Myometrial cell (primary cell): ENCODE data around the gene EIF4EBP3. TPM values are rescaled to one million over a fixed set of nuclear protein-coding genes. Genes with fewer than 3 reads are reported as not detected.

Experiments
- total RNA-seq: library from RNA; depleted of rRNA; stranded (reverse); fragments of >200 nt; gene quantifications from 2 replicates; pipeline ENCODE4 v1.2.3, GENCODE V29; 2015

EIF4EBP3 gene
- total RNA-seq = 0.53 and 3.5 TPM in 2 replicates

DNA sequence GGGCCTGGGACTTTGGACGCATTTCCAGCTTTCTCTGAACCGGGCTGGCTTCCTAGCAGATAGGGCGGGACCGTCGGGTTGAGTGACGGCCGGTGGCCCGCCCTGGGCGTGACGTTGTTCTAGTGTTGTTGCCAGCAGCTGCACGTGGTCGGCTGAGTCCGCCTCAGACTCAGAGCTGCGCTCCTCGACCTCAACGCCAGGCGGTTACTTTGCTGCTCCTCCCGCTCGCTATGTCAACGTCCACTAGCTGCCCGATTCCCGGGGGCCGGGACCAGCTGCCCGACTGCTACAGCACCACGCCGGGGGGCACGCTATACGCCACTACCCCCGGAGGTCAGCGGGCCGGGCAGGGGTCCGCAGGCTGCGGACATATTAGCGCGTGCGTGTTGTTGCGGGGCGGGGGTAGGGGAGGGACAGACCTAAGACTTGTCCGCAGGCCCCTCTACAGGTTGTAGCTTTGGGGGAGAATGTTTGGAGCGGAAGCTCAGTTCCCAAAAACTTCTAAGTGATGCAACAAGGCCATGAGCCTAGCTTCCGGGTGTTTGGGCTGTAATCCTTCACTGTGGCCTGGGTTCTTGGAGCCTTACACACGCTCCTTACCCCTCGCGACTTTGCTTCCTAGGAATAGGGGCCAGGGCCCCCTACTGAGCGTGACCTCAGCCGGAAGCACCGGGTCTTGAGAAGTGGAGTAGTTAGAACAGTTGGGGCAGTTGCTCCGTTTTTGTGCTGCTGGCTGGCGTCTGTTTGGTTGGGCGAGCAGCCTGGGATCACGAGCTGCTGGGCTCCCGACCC, at the start of gene EIF4EBP3:
TSS of gene EIF4EBP3 (plus strand) at position 155 of the 792 bp plus-strand sequence. CDS start at position 231, 76 bp downstream.

DNA sequence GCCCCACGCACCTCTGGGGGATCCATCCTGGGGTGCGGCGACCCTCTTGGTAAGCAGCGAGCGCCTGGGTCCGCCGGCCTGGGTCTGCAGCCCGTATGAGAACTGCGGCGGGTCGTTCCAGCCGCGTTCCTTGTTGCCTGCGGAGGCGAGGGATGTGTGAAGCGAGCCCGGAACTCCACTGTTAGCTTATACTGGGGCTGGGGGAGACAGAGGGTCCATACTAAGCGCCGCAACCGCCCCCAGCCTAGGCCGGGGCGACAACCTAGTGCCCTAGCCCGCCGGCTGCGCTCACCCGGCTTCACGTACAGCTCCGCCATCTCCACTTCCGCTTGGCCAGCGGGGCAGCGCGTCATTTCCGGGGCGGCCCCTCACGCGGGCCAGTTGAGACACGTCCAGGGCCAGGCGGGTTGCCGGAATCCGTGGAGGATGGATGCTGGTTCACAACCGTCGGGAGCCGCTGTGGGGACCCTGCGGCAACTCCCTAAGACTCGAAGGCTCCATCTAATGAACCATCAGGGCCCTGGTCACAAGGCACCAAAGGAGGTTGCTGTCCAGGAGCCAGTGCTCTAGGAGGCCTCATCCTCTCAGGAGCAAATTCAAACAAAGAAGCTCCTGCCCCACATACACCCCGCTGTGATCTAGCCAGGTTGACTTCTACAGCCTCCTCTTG, 9.8 kb downstream of the EIF4EBP3 start, which contains the start of gene SRA1:
TSS of gene SRA1 (minus strand) at position 338 of the 670 bp plus-strand sequence. CDS start at position 317, 21 bp downstream.

DNA sequence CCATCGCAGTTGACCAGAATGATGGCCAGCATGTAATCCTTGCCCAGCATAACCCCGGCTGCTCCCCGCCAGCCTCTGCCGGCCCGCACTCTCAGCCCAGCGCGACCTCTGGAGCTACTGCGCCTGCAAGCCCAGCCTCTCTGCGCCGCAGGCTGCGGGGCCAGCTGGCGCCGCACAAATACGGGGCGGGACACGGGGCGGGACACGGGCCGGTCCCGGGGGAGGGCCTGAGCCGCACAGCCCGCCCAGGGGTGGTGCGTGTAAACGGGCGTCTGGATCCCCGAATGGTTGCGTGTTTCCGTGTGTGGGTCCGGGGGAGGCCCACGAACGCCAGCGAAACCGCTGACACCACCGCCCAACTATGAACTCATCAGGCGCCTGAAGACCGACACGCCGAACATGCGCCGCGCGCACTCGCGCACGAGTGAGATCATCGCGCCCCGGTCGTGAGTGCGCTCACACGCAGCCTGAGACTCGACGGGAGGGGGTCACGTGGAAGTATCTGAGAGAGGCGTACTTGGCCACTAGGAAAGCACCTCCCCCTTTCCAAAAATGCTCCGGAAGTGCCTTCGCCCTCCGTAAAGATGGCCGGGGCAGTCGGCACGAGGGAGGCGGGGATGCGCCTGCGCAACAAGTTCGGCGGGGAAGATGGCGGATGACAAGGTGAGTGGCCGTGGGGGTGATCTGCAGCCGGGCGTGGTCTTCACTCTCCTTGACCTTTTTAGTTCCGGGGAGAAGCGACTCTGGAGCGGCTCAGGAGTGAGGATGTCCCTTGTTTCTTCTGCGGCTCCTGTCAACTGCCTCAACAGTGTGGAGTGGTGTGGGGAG, 16.9 kb downstream of the EIF4EBP3 start, which contains the start of the genes APBB3 and SLC35A4:
TSS of gene APBB3 (minus strand) at position 403 of the 828 bp plus-strand sequence. CDS start at position 50, 353 bp downstream.
TSS of gene SLC35A4 (plus strand) at position 633 of the 828 bp plus-strand sequence. CDS start 2,342 bp downstream, outside the sequence.

Other genes with a start within 250 kb of the EIF4EBP3 start
- gene PFDN1, start 244.6 kb upstream of the EIF4EBP3 start, total RNA-seq = 144 and 154 TPM in 2 replicates
- gene HBEGF, start 201.1 kb upstream of the EIF4EBP3 start, total RNA-seq = 6.9 and 16.7 TPM in 2 replicates
- gene SLC4A9, start 187.5 kb upstream of the EIF4EBP3 start, total RNA-seq = not detected in 2 replicates
- gene ANKHD1, start 145.8 kb upstream of the EIF4EBP3 start, total RNA-seq = 25.9 and 27.1 TPM in 2 replicates
- gene SRA1, start 9.8 kb downstream of the EIF4EBP3 start, total RNA-seq = 50.2 and 66.6 TPM in 2 replicates
- 6.0 and 12.7 TPM in 2 replicates for gene APBB3, start 16.9 kb downstream of the EIF4EBP3 start, total RNA-seq
- gene SLC35A4, start 17.2 kb downstream of the EIF4EBP3 start, total RNA-seq = 32.8 and 38.3 TPM in 2 replicates
- 0.18 TPM in 1 of 2 replicates, not detected in the other for gene CD14, start 85.5 kb downstream of the EIF4EBP3 start, total RNA-seq
- 42.1 and 44.5 TPM in 2 replicates for gene TMCO6, start 91.8 kb downstream of the EIF4EBP3 start, total RNA-seq
- gene NDUFA2, start 100.0 kb downstream of the EIF4EBP3 start, total RNA-seq = 55.4 and 63.6 TPM in 2 replicates
- 71.5 and 105 TPM in 2 replicates for gene IK, start 100.2 kb downstream of the EIF4EBP3 start, total RNA-seq
- gene WDR55, start 117.2 kb downstream of the EIF4EBP3 start, total RNA-seq = 23.9 and 40.4 TPM in 2 replicates
- 0.18 and 0.29 TPM in 2 replicates for gene DND1, start 125.9 kb downstream of the EIF4EBP3 start, total RNA-seq
- 103 TPM in 2 replicates for gene HARS1, start 143.7 kb downstream of the EIF4EBP3 start, total RNA-seq
- 29.7 and 33.5 TPM in 2 replicates for gene HARS2, start 143.8 kb downstream of the EIF4EBP3 start, total RNA-seq
- 37.2 and 37.7 TPM in 2 replicates for gene ZMAT2, start 152.8 kb downstream of the EIF4EBP3 start, total RNA-seq
- gene PCDHA1, start 238.5 kb downstream of the EIF4EBP3 start, total RNA-seq = not detected in 2 replicates
- not detected in 2 replicates for gene PCDHA2, start 247.2 kb downstream of the EIF4EBP3 start, total RNA-seq